ENCODE measurements around the gene CAMTA1. TPM values are rescaled to one million over a fixed set of nuclear protein-coding genes. Genes with fewer than 3 reads are reported as not detected.

CAMTA1 gene
- polyA plus RNA-seq, 1 of the 3 experiments (the other 2 are of a cell fraction) = 63.1 TPM

DNA sequence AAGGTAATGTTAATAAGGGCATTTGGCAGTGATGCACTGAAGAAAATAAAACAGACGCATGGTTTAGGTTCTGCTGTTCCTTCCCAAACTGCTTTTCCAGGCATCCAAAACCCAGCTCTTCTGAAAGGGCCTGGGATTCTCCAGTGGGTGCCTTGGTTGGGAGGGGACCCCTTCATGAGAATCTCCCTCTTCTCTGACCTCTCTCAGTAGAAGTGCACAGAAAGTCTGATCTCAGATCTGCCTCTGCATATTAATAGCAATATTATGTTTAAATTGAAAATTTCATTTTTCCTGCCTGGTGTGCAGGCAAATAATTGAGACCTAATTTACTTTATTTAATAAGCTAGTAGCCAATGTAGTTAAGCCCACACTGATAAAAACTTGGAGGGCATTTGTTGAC lies 260.6 kb downstream of the CAMTA1 start (continued):
- TF ChIP-seq, protein P1, sequence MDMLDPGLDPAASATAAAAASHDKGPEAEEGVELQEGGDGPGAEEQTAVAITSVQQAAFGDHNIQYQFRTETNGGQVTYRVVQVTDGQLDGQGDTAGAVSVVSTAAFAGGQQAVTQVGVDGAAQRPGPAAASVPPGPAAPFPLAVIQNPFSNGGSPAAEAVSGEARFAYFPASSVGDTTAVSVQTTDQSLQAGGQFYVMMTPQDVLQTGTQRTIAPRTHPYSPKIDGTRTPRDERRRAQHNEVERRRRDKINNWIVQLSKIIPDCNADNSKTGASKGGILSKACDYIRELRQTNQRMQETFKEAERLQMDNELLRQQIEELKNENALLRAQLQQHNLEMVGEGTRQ (IDR thresholded peaks at IDR 0.05; ENCODE audit: borderline replicate concordance, low read depth, low read length) = no peak
- TF ChIP-seq YY1 (IDR thresholded peaks at IDR 0.05; ENCODE audit: low read depth) (no peak), FOXM1 (IDR thresholded peaks at IDR 0.05; ENCODE audit: low read depth) (no peak), EP300 (IDR thresholded peaks at IDR 0.05; ENCODE audit: borderline replicate concordance in 1 of 2, low read depth in 1 of 2, low read length in 1 of 2) (no peak), MEF2A (IDR thresholded peaks at IDR 0.05; ENCODE audit: borderline replicate concordance, low read depth) (no peak), POLR2AphosphoS5 (IDR thresholded peaks at IDR 0.05; ENCODE audit: low read depth, low read length) (no peak), GATA2 (CRISPR knock-in tag; IDR thresholded peaks at IDR 0.05) (no peak), RFX5 (IDR thresholded peaks at IDR 0.05; ENCODE audit: low read length) (no peak), SMC3 (IDR thresholded peaks at IDR 0.05; ENCODE audit: low read depth, low read length) (no peak)
- TF ChIP-seq, protein P2, sequence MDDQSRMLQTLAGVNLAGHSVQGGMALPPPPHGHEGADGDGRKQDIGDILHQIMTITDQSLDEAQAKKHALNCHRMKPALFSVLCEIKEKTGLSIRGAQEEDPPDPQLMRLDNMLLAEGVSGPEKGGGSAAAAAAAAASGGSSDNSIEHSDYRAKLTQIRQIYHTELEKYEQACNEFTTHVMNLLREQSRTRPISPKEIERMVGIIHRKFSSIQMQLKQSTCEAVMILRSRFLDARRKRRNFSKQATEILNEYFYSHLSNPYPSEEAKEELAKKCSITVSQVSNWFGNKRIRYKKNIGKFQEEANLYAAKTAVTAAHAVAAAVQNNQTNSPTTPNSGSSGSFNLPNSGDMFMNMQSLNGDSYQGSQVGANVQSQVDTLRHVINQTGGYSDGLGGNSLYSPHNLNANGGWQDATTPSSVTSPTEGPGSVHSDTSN (IDR thresholded peaks at IDR 0.05) = no peak
- TF ChIP-seq, protein P3, sequence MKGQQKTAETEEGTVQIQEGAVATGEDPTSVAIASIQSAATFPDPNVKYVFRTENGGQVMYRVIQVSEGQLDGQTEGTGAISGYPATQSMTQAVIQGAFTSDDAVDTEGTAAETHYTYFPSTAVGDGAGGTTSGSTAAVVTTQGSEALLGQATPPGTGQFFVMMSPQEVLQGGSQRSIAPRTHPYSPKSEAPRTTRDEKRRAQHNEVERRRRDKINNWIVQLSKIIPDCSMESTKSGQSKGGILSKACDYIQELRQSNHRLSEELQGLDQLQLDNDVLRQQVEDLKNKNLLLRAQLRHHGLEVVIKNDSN (IDR thresholded peaks at IDR 0.05; ENCODE audit: borderline replicate concordance, low read depth) = no peak
- TF ChIP-seq, protein P4, sequence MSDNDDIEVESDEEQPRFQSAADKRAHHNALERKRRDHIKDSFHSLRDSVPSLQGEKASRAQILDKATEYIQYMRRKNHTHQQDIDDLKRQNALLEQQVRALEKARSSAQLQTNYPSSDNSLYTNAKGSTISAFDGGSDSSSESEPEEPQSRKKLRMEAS (IDR thresholded peaks at IDR 0.05; ENCODE audit: low read depth) = no peak
- TF ChIP-seq, protein P5, sequence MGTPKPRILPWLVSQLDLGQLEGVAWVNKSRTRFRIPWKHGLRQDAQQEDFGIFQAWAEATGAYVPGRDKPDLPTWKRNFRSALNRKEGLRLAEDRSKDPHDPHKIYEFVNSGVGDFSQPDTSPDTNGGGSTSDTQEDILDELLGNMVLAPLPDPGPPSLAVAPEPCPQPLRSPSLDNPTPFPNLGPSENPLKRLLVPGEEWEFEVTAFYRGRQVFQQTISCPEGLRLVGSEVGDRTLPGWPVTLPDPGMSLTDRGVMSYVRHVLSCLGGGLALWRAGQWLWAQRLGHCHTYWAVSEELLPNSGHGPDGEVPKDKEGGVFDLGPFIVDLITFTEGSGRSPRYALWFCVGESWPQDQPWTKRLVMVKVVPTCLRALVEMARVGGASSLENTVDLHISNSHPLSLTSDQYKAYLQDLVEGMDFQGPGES (IDR thresholded peaks at IDR 0.05; ENCODE audit: low read depth, low read length) = no peak

DNA sequence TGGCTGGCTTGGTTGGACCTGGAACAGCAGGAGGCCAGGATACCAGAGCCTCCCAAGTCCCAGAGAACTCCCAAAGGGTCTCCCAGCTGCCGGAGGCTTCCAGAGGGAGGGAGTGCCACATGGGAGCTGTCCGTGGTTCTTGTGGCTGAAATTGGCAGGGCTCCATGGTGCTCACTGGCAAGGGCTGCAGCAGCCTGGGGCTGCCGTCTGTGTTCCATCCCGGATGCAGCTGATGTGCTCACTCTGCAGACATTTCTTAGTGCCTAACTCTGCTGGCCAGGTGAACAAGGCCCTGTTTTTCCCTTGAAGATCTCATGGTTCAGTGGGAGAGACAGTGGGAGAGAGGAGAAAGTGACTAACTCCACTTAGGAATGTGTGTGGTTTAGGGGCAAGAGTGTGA lies 261.1 kb downstream of the CAMTA1 start:
- Histone ChIP-seq H3K27me3 (ENCODE audit: insufficient read depth) (no peaks in the 10 kb centered on the region), H2AFZ (ENCODE audit: low read depth) (no peak overlapping the region), H3K9ac (no peak overlapping the region), H4K20me1 (ENCODE audit: insufficient read depth) (no peaks in the 10 kb centered on the region), H3K27ac (ENCODE audit: low read depth in 2 of 2, low read length in 1 of 2) (peak overlapping the region in 1 of 2 experiments; percentile 63; a peak in 2 of 4 replicates), H3K36me3 (replicated peaks in 1 of 2; ENCODE audit: control insufficient read depth in 1 of 2, insufficient read depth in 2 of 2, low read length in 1 of 2) (no peaks in the 10 kb centered on the region), H3K9me2 (no peaks in the 10 kb centered on the region), H3K4me3 (ENCODE audit: low read depth in 2 of 2, low read length in 1 of 2) (no peak overlapping the region), H3K79me2 (ENCODE audit: insufficient read depth) (no peaks in the 10 kb centered on the region), H3K4me2 (no peak overlapping the region), H3K9me3 (no peaks in the 10 kb centered on the region), H3K4me1 (ENCODE audit: control insufficient read depth in 1 of 2, insufficient read depth in 2 of 2, low read depth in 1 of 2, low read length in 1 of 2) (peaks cover 0 to 28% of the 10 kb centered on the region in 2 experiments; a peak in 2 of 4 replicates), H3F3A (replicated peaks; ENCODE audit: insufficient read depth) (no peaks in the 10 kb centered on the region)
- DNase-seq = peak; percentile 87
- 0% methylated on average over 3 of the region's 4 CpGs for WGBS (ENCODE audit: low lambda C conversion rate)
- ChIA-PET CTCF (interaction anchor here (0.6 to 6.3 kb wide), 7 partner anchors 24 to 602 kb away, joined by 3 to 71 read pairs (median 5); no protein-coding TSS in a partner anchor), POLR2A (no interaction called here)
- TF ChIP-seq NFIC (IDR thresholded peaks at IDR 0.05; ENCODE audit: borderline replicate concordance) (peak; percentile 56; the same call in 1 of the 2 replicates), RFX5 (IDR thresholded peaks at IDR 0.05; ENCODE audit: low read length) (no peak), RXRA (IDR thresholded peaks at IDR 0.05; ENCODE audit: borderline replicate concordance, low read depth) (no peak), TEAD4 (IDR thresholded peaks at IDR 0.05; ENCODE audit: borderline replicate concordance, insufficient read depth) (no peak), MEF2A (IDR thresholded peaks at IDR 0.05; ENCODE audit: borderline replicate concordance, low read depth) (no peak), JUND (IDR thresholded peaks at IDR 0.05) (no peak), TAF1 (IDR thresholded peaks at IDR 0.05; ENCODE audit: borderline replicate concordance, low read depth, low read length) (no peak), TCF12 (IDR thresholded peaks at IDR 0.05) (peak; percentile 24; the same call in 1 of the 2 replicates), NRF1 (IDR thresholded peaks at IDR 0.05; ENCODE audit: low read depth, low read length) (no peak), FOXJ3 (CRISPR knock-in tag; IDR thresholded peaks at IDR 0.05) (peak; percentile 66; the same call in 1 of the 2 replicates), GATA2 (CRISPR knock-in tag; IDR thresholded peaks at IDR 0.05) (no peak), FOXM1 (IDR thresholded peaks at IDR 0.05; ENCODE audit: low read depth) (no peak), CHD2 (IDR thresholded peaks at IDR 0.05; ENCODE audit: low read length, partially characterized antibody) (peak; percentile 47), YY1 (IDR thresholded peaks at IDR 0.05; ENCODE audit: low read depth) (no peak), EZH2phosphoT487 (IDR thresholded peaks at IDR 0.05; ENCODE audit: borderline replicate concordance, low read depth) (no peak)
- TF ChIP-seq, protein P1 (IDR thresholded peaks at IDR 0.05; ENCODE audit: borderline replicate concordance, low read depth, low read length) = no peak
- TF ChIP-seq, protein P4 (IDR thresholded peaks at IDR 0.05; ENCODE audit: low read depth) = no peak
- TF ChIP-seq, protein P3 (IDR thresholded peaks at IDR 0.05; ENCODE audit: borderline replicate concordance, low read depth) = no peak
